Ovary (tissue), 9 donors: ENCODE measurements around the gene FAR2. TPM values are rescaled to one million over a fixed set of nuclear protein-coding genes. Genes with fewer than 3 reads are reported as not detected.

Experiments used
- DNase-seq, 5 donors: peaks; one replicate each; pipeline ENCODE4 v3.0.0-alpha.2; 2019 to 2020
- H3K27ac ChIP-seq, 2 donors: fragments of 200-600 bp; one replicate each; pipeline versions ENCODE4 v1.5.1 to v1.8.0; 2019 to 2022
- H3K27me3 ChIP-seq: fragments of 200-600 bp; one replicate; pipeline ENCODE4 v1.8.0; 2022
- H3K36me3 ChIP-seq: fragments of 200-600 bp; sonication (generic); one replicate; pipeline ENCODE4 v1.5.1; 2019
- H3K4me1 ChIP-seq: one replicate; pipeline ENCODE4 v1.8.1; 2013; ENCODE audit warnings: mild to moderate bottlenecking, moderate library complexity; ENCODE audit not compliant: insufficient read depth
- H3K4me3 ChIP-seq: fragments of 200-600 bp; sonication (generic); one replicate; pipeline ENCODE4 v1.5.1; 2017
- H3K9me3 ChIP-seq, 2 donors: fragments of 200-600 bp in 1 of 2; sonication (generic) in 1 of 2; one replicate each; pipeline versions ENCODE4 v1.5.1 to v1.8.1; 2013 to 2019; ENCODE audit warnings: mild to moderate bottlenecking in 1 of 2, moderate library complexity in 1 of 2
- EP300 ChIP-seq: sonication (generic); formaldehyde crosslinking; IDR thresholded peaks from one replicate; pipeline ENCODE4 v1.6.1; 2017; ENCODE audit warnings: antibody characterized with exemption
- POLR2A ChIP-seq: fragments of 450-650 bp; IDR thresholded peaks from one replicate; pipeline ENCODE4 v1.6.1; 2017; ENCODE audit warnings: antibody characterized with exemption, mild to moderate bottlenecking, moderate library complexity
- WGBS, 3 donors: extraction: QIAGEN DNeasy Blood & Tissue Kit in 1 of 3; methylation state at CpG; one replicate each; pipeline versions ENCODE4 v1.1.5 to v1.1.7; 2013 to 2017; 5-methylcytosine and 5-hydroxymethylcytosine counted together
- intact Hi-C, 4 donors: fragments of 100-400 bp; cut with DNase I; formaldehyde crosslinking; loops; one replicate each; pipeline versions ENCODE4 v1.11.0 to v1.15.1; 2022 to 2023
- polyA plus RNA-seq, 2 donors: library from polyadenylated mRNA; stranded (reverse); fragments of 200-250 nt in 1 of 2; fragments of 350-450 nt in 1 of 2; fragmentation: Illumina TruSeq in 1 of 2; extraction: RNeasy Lipid Tissue Mini Kit (QIAGEN cat#74804) in 1 of 2; gene quantifications; one replicate each; pipeline ENCODE4 v1.2.3, GENCODE V29; 2013 to 2014
- total RNA-seq, 7 donors: library from RNA; depleted of rRNA in 2 of 7; stranded (reverse); fragments of >200 nt in 2 of 7; fragmentation: NEBNext Ultra II Directional in 3 of 7; extraction: Animal tissue kit (Norgen Biotek cat#: 25700) in 3 of 7; gene quantifications; one replicate each; pipeline versions ENCODE4 v1.1.0 to v1.2.4, GENCODE V29; 2016 to 2023
- TF ChIP-seq, protein P1 (sequence below), 3 donors: fragments of 450-650 bp in 2 of 3; fragments of 200-600 bp in 1 of 3; IDR thresholded peaks; one replicate each; pipeline versions ENCODE4 v1.5.1 to v1.8.0; 2016 to 2022; ENCODE audit warnings: antibody characterized with exemption in 3 of 3, mild to moderate bottlenecking in 1 of 3
- donor health status: DM: no; HTN: no; CAD: no; lungs with moderate emphysema.
- donor health status: DM: no; HTN: no; CAD: no.
- donor health status: Bipolar disorder and iron deficiency.
- donor health status: DM: yes; HTN: yes; CAD: no.
- donor health status: DM: no; HTN: no; CAD: no.
- donor health status: DM: yes; HTN: yes; CAD: no.

FAR2 gene
- total and polyA plus RNA-seq, 9 donors: 0.41 to 5.3 (median 1.5) TPM

DNA sequence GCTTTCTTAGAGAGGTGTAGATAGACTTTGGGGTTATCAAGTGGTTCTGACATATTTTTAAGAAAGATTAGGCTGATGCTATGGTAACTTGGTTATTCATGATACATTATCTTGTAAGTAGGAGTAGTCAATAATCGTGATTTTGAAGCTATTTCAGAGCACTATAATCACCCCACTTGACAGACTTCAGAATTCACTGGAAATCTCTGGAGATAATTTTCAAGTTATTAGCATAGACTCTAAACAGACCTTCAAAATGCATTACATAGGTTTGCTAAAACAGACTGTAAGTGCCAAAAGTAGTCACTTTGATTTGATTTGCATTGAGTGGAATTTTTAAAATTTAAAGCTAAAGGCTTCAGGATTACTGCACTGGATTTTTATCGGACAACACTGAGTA, 157.6 kb downstream of the FAR2 start:
- Histone ChIP-seq H3K9me3 (no peaks in the 10 kb centered on the region), H3K36me3 (no peaks in the 10 kb centered on the region), H3K27ac (no peak overlapping the region), H3K4me1 (no peaks in the 10 kb centered on the region), H3K4me3 (no peak overlapping the region), H3K27me3 (no peaks in the 10 kb centered on the region)
- 45 to 61% (median 52%) methylated on average over 2 of the region's 2 CpGs for WGBS, 3 donors
- TF ChIP-seq POLR2A (no peak), EP300 (no peak)
- TF ChIP-seq, protein P1, sequence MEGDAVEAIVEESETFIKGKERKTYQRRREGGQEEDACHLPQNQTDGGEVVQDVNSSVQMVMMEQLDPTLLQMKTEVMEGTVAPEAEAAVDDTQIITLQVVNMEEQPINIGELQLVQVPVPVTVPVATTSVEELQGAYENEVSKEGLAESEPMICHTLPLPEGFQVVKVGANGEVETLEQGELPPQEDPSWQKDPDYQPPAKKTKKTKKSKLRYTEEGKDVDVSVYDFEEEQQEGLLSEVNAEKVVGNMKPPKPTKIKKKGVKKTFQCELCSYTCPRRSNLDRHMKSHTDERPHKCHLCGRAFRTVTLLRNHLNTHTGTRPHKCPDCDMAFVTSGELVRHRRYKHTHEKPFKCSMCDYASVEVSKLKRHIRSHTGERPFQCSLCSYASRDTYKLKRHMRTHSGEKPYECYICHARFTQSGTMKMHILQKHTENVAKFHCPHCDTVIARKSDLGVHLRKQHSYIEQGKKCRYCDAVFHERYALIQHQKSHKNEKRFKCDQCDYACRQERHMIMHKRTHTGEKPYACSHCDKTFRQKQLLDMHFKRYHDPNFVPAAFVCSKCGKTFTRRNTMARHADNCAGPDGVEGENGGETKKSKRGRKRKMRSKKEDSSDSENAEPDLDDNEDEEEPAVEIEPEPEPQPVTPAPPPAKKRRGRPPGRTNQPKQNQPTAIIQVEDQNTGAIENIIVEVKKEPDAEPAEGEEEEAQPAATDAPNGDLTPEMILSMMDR (IDR thresholded peaks at IDR 0.05): no peak
- intact Hi-C loops: no loop called here
- no peak for DNase-seq

DNA sequence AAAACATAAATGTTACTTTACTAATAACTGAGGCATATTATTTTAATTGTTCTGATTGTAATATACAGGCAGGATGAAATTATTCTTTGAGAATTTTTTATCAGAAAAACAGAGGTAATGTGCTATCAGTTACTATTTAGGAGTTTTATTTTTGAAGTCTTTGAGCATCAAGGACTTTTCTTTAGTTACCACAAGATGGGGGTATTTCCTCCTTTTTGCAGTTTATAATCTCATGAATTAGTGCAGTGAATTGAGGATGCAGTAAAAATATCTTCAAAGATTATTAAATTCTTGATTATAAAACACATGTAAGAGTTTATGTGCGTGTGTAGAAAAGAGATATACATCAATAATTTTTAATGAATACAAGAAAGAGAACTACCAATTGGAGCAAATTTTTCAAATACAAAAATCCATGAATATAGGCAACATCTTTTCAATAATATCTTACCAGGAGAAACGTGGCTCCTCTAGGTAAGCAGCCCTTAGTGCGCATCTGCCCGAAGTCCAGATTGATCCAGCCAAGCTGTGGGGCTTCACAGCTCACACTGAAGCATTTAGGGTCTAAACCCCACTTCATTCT, 160.3 kb downstream of the FAR2 start:
- Histone ChIP-seq H3K36me3 (no peaks in the 10 kb centered on the region), H3K4me3 (no peak overlapping the region), H3K9me3 (no peaks in the 10 kb centered on the region), H3K27ac (no peak overlapping the region), H3K27me3 (no peaks in the 10 kb centered on the region), H3K4me1 (no peaks in the 10 kb centered on the region)
- DNase-seq: no peak
- WGBS, 3 donors: 71 to 79% (median 76%) methylated on average over 4 of the region's 4 CpGs
- no peak for TF ChIP-seq POLR2A
- TF ChIP-seq EP300: no peak
- TF ChIP-seq, protein P1 (IDR thresholded peaks at IDR 0.05): no peak
- intact Hi-C loops: no loop called here

DNA sequence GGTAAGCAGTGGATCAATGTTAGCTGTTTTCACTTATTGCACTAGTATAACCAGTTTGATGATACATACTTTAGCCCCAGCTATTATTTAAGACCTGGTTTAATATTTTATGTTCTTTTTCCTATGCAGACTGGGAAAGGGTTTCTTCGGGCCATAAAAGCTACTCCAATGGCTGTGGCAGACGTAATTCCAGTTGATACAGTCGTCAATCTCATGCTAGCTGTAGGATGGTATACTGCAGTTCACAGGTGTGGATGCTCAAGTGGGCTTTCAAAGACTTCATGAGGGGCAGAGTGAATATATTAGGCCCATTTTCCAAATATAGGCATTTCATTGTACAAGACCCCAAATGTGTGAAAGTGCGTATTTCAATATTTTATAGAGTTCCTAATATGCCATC, 161.8 kb downstream of the FAR2 start:
- WGBS, 3 donors: 94 to 96% (median 95%) methylated on average over 4 of the region's 4 CpGs

DNA sequence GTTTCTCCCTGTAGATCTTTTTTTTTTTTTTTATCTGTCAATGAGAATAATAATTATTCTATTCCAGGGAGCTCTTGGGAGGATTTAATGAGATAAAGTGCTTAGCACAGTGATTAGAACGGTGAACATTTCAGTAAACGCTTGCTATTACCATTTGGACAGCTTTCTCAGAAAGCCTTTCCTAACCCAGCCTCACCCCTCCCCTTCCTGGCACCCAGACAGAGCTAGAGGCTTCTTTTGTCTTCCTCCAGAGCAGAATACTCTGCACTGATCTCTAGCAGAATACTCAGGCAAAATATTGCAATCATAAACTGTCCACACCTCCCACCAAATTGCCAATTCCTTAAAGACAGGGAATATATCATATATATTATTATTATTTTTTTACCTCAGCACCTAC, 165.3 kb downstream of the FAR2 start:
- H3K9me3 ChIP-seq: no peaks in the 10 kb centered on the region
- H3K36me3 ChIP-seq: no peaks in the 10 kb centered on the region
- TF ChIP-seq POLR2A (no peak), EP300 (no peak)
- TF ChIP-seq, protein P1 (IDR thresholded peaks at IDR 0.05): no peak
- H3K27ac ChIP-seq: no peak overlapping the region
- intact Hi-C loops: no loop called here
- WGBS, 3 donors: 25 to 30% (median 25%) methylated on average over 2 of the region's 2 CpGs
- DNase-seq: no peak
- no peaks in the 10 kb centered on the region for H3K4me1 ChIP-seq
- no peak overlapping the region for H3K4me3 ChIP-seq
- no peaks in the 10 kb centered on the region for H3K27me3 ChIP-seq

More for the DNA sequence above, 161.8 kb downstream of the FAR2 start:
- H3K4me1 ChIP-seq: no peaks in the 10 kb centered on the region
- no peak for DNase-seq
- intact Hi-C loops: no loop called here
- H3K36me3 ChIP-seq: no peaks in the 10 kb centered on the region
- H3K27ac ChIP-seq: no peak overlapping the region
- H3K27me3 ChIP-seq: no peaks in the 10 kb centered on the region
- TF ChIP-seq, protein P1 (IDR thresholded peaks at IDR 0.05): no peak
- TF ChIP-seq EP300: no peak
- no peak for TF ChIP-seq POLR2A
- H3K4me3 ChIP-seq: no peak overlapping the region
- no peaks in the 10 kb centered on the region for H3K9me3 ChIP-seq
